LNCAP (cell line): Measurements from ENCODE around the gene C22orf15.

ENCODE experiments used
- CTCF ChIP-seq: fragments of 450-650 bp; IDR thresholded peaks from 2 replicates; pipeline ENCODE4 v1.5.1; 2017; ENCODE audit warnings: mild to moderate bottlenecking

The C22orf15 gene

GRCh38 chr22:23801238-23801821 is 38.5 kb downstream of the C22orf15 start:
- no peak for TF ChIP-seq CTCF

- no peak for TF ChIP-seq CTCF
Observed at GRCh38 chr22:23801886-23802377, 39.1 kb downstream of the C22orf15 start.

GRCh38 chr22:23803001-23803819 is 40.4 kb downstream of the C22orf15 start:
- no peak for TF ChIP-seq CTCF

GRCh38 chr22:23804781-23805291 is 42.0 kb downstream of the C22orf15 start:
- TF ChIP-seq CTCF, result no peak

- no peak for TF ChIP-seq CTCF
Observed at GRCh38 chr22:23806837-23807236, 44.0 kb downstream of the C22orf15 start.

- no peak for TF ChIP-seq CTCF
Observed at GRCh38 chr22:23812378-23812777, 49.6 kb downstream of the C22orf15 start.
